H1 (cell line): ENCODE measurements around the gene RELN. TPM values are rescaled to one million over a fixed set of nuclear protein-coding genes. Genes with fewer than 3 reads are reported as not detected.

ENCODE experiments used
- CTCF ChIA-PET: fragments of 300-600 bp; sonication (Branson Sonifier 250); formaldehyde crosslinking; loops from one replicate; lab custom pipeline; 2021; ENCODE audit not compliant: partially characterized antibody; lab: Charles Lee
- POLR2A ChIA-PET: fragments of 300-600 bp; sonication (Branson Sonifier 250); formaldehyde crosslinking; loops from one replicate; lab custom pipeline; 2021; ENCODE audit warnings: inconsistent platforms; ENCODE audit not compliant: partially characterized antibody; lab: Charles Lee
- DNase-seq, 2 experiments: peaks; one replicate each; pipeline versions ENCODE4 v3.0.0 to v3.0.0-alpha.2; 2010 to 2022; ENCODE audit warnings: low spot score in 2 of 2, low read depth in 1 of 2, mixed read lengths in 1 of 2
- FAIRE-seq: peaks from 2 replicates; lab custom pipeline; 2011; peaks lifted over from hg19 to GRCh38; lab: Jason Lieb, UNC
- H2AFZ ChIP-seq: 2 replicates; pipeline ENCODE4 v1.8.1; 2012; ENCODE audit warnings: low read length, inconsistent platforms
- H2AK5ac ChIP-seq: 2 replicates; pipeline ENCODE4 v1.6.1; 2013; ENCODE audit warnings: low read depth, low read length
- H2BK120ac ChIP-seq: replicated peaks from 2 replicates; pipeline ENCODE3; 2013; ENCODE audit warnings: low read depth, low read length, inconsistent platforms
- H2BK12ac ChIP-seq: 2 replicates; pipeline ENCODE4 v1.6.1; 2013; ENCODE audit warnings: low read depth, low read length
- H2BK15ac ChIP-seq: 2 replicates; pipeline ENCODE4 v1.6.1; 2013; ENCODE audit warnings: low read length
- H2BK20ac ChIP-seq: 2 replicates; pipeline ENCODE4 v1.6.1; 2013; ENCODE audit warnings: low read length
- H2BK5ac ChIP-seq: 2 replicates; pipeline ENCODE4 v1.6.1; 2013; ENCODE audit warnings: low read depth, low read length
- H3K14ac ChIP-seq: 2 replicates; pipeline ENCODE4 v1.6.1; 2013; ENCODE audit warnings: inconsistent platforms; ENCODE audit not compliant: insufficient read length
- H3K18ac ChIP-seq: 2 replicates; pipeline ENCODE4 v1.6.1; 2013; ENCODE audit warnings: low read length; ENCODE audit errors: extremely low read depth
- H3K23ac ChIP-seq: 2 replicates; pipeline ENCODE4 v1.6.1; 2013; ENCODE audit warnings: inconsistent platforms; ENCODE audit not compliant: insufficient read length
- H3K23me2 ChIP-seq: 2 replicates; pipeline ENCODE4 v1.6.1; 2013; ENCODE audit warnings: low read depth, low read length
- H3K27ac ChIP-seq: 2 replicates; pipeline ENCODE4 v1.6.1; 2011; ENCODE audit warnings: low read depth, low read length, inconsistent platforms
- H3K27me3 ChIP-seq, 4 experiments: replicated peaks in 1 of 4; 1 replicate in 1 of 4; 2 replicates in 3 of 4; pipeline versions ENCODE4 v1.6.1 to v1.8.1; 2011 to 2013; ENCODE audit warnings: low read length in 3 of 4, mild to moderate bottlenecking in 3 of 4, inconsistent platforms in 2 of 4, mixed read lengths in 2 of 4, moderate library complexity in 1 of 4; ENCODE audit not compliant: control insufficient read depth in 3 of 4, insufficient read depth in 3 of 4; ENCODE audit errors: extremely low read depth in 1 of 4
- H3K36me3 ChIP-seq, 4 experiments: 2 replicates each; pipeline versions ENCODE4 v1.6.1 to v1.8.1; 2011 to 2013; ENCODE audit warnings: mild to moderate bottlenecking in 4 of 4, low read length in 3 of 4, moderate library complexity in 2 of 4, control low read depth in 1 of 4, inconsistent platforms in 1 of 4; ENCODE audit not compliant: insufficient read depth in 4 of 4, control insufficient read depth in 2 of 4
- H3K4ac ChIP-seq: replicated peaks from 2 replicates; pipeline ENCODE3; 2013; ENCODE audit warnings: low read length, low read depth, mixed read lengths, inconsistent platforms; ENCODE audit not compliant: insufficient read length
- H3K4me1 ChIP-seq, 4 experiments: replicated peaks in 1 of 4; 1 replicate in 1 of 4; 2 replicates in 3 of 4; pipeline versions ENCODE4 v1.6.1 to v1.8.1; 2011 to 2013; ENCODE audit warnings: low read length in 3 of 4, inconsistent platforms in 2 of 4, mixed read lengths in 1 of 4; ENCODE audit not compliant: insufficient read depth in 4 of 4, control insufficient read depth in 3 of 4
- H3K4me2 ChIP-seq, 2 experiments: 2 replicates each; pipeline versions ENCODE4 v1.6.1 to v1.8.1; 2011 to 2013; ENCODE audit warnings: low read depth in 2 of 2, low read length in 2 of 2, control low read depth in 1 of 2, inconsistent platforms in 1 of 2, mild to moderate bottlenecking in 1 of 2; ENCODE audit not compliant: insufficient read depth in 1 of 2
- H3K4me3 ChIP-seq, 4 experiments: fragments of 200-600, 300-600 bp in 1 of 4; sonication (generic), shearing (Covaris generic), sonication (Bioruptor Twin) in 1 of 4; 2 replicates each; pipeline versions ENCODE4 v1.5.1 to v1.8.1; 2011 to 2016; ENCODE audit warnings: low read length in 4 of 4, low read depth in 3 of 4, control low read depth in 2 of 4, inconsistent platforms in 2 of 4, mild to moderate bottlenecking in 2 of 4, mixed read lengths in 1 of 4, moderate library complexity in 1 of 4; ENCODE audit not compliant: insufficient read depth in 2 of 4; ENCODE audit errors: extremely low read depth in 1 of 4
- H3K56ac ChIP-seq: replicated peaks from 2 replicates; pipeline ENCODE3; 2013; ENCODE audit warnings: low read depth, mild to moderate bottlenecking, mixed read lengths, low read length, inconsistent platforms; ENCODE audit not compliant: insufficient read length
- H3K79me1 ChIP-seq: 2 replicates; pipeline ENCODE4 v1.6.1; 2013; ENCODE audit warnings: low read depth, low read length, control low read depth
- H3K79me2 ChIP-seq, 2 experiments: 2 replicates each; pipeline versions ENCODE4 v1.6.1 to v1.8.1; 2012 to 2013; ENCODE audit warnings: low read length in 2 of 2, mild to moderate bottlenecking in 2 of 2, inconsistent platforms in 1 of 2; ENCODE audit not compliant: insufficient read depth in 2 of 2, control insufficient read depth in 1 of 2
- H3K9ac ChIP-seq, 4 experiments: replicated peaks in 1 of 4; 1 replicate in 1 of 4; 2 replicates in 3 of 4; pipeline versions ENCODE4 v1.6.1 to v1.8.1; 2011 to 2013; ENCODE audit warnings: low read depth in 3 of 4, low read length in 3 of 4, control low read depth in 2 of 4, mild to moderate bottlenecking in 2 of 4, moderate library complexity in 2 of 4, inconsistent platforms in 1 of 4; ENCODE audit errors: extremely low read depth in 1 of 4
- H3K9me3 ChIP-seq, 2 experiments: 2 replicates each; pipeline versions ENCODE4 v1.6.1 to v1.8.1; 2012 to 2013; ENCODE audit warnings: mild to moderate bottlenecking in 2 of 2, moderate library complexity in 2 of 2, control low read depth in 1 of 2, inconsistent platforms in 1 of 2, low read depth in 1 of 2, low read length in 1 of 2, mixed read lengths in 1 of 2; ENCODE audit not compliant: insufficient read depth in 2 of 2
- H4K20me1 ChIP-seq, 2 experiments: replicated peaks in 1 of 2; 2 replicates each; pipeline versions ENCODE3 to v1.8.1; 2011 to 2013; ENCODE audit warnings: inconsistent platforms in 2 of 2, low read length in 2 of 2, mild to moderate bottlenecking in 1 of 2; ENCODE audit not compliant: insufficient read depth in 2 of 2, control insufficient read depth in 1 of 2
- H4K5ac ChIP-seq: 2 replicates; pipeline ENCODE4 v1.6.1; 2013; ENCODE audit warnings: low read length, low read depth, mixed read lengths, inconsistent platforms; ENCODE audit not compliant: insufficient read length
- H4K8ac ChIP-seq: 2 replicates; pipeline ENCODE4 v1.8.0; 2013; ENCODE audit warnings: mild to moderate bottlenecking, moderate library complexity, low read length, inconsistent platforms; ENCODE audit not compliant: insufficient read depth; ENCODE audit errors: extremely low read depth
- H4K91ac ChIP-seq: replicated peaks from 2 replicates; pipeline ENCODE3; 2013; ENCODE audit warnings: low read length, mixed read lengths, inconsistent platforms; ENCODE audit not compliant: insufficient read length
- CHD1 ChIP-seq: IDR thresholded peaks from 2 replicates; pipeline ENCODE4 v1.6.1; 2012; ENCODE audit warnings: low read depth, low read length, improper control_type of control experiment
- GABPA ChIP-seq: IDR thresholded peaks from 2 replicates; pipeline ENCODE4 v1.6.1; 2011; ENCODE audit warnings: mild to moderate bottlenecking, low read length, moderate library complexity, borderline replicate concordance; ENCODE audit not compliant: insufficient read depth
- RFX5 ChIP-seq: IDR thresholded peaks from 2 replicates; pipeline ENCODE4 v1.6.1; 2011; ENCODE audit warnings: low read depth, low read length, improper control_type of control experiment, borderline replicate concordance
- SRF ChIP-seq: IDR thresholded peaks from 2 replicates; pipeline ENCODE4 v1.6.1; 2011; ENCODE audit warnings: mild to moderate bottlenecking, low read depth, low read length, moderate library complexity
- WGBS, 2 experiments: shearing (Covaris generic) in 1 of 2; methylation state at CpG; one replicate each; pipeline versions ENCODE4 v1.1.6 to v1.1.7; 2013 to 2015; ENCODE audit warnings: low lambda C conversion rate in 2 of 2, mixed read lengths in 2 of 2, inconsistent platforms in 1 of 2, low coverage in 1 of 2, missing lambda C conversion rate in 1 of 2; ENCODE audit not compliant: insufficient replicate concordance in 2 of 2, insufficient coverage in 1 of 2, insufficient read length in 1 of 2; ENCODE audit errors: extremely low coverage in 1 of 2, missing lambda C conversion rate in 1 of 2; 5-methylcytosine and 5-hydroxymethylcytosine counted together
- polyA plus RNA-seq, 7 experiments: library from polyadenylated mRNA; depleted of rRNA in 3 of 7; stranded (reverse) in 5 of 7; unstranded in 2 of 7; fragments of >200 nt in 5 of 7; fragments of 200-250 nt in 2 of 7; gene quantifications; 1 replicate in 5 of 7; 2 replicates in 1 of 7; 4 replicates in 1 of 7; pipeline versions ENCODE4 v1.2.1 to v1.2.3, GENCODE V29; 2011 to 2013; ENCODE audit warnings: missing spikeins in 2 of 7, mixed read lengths in 2 of 7
- total RNA-seq: library from RNA; stranded (reverse); fragmentation: NEBNext Ultra II Directional; extraction: Animal tissue kit (Norgen Biotek cat#: 25700); gene quantifications from 2 replicates; pipeline ENCODE4 v1.2.1, GENCODE V29; 2021

The RELN gene
- total and polyA plus RNA-seq, 2 of the 8 experiments (the other 6 are each of a cell fraction or from before 2014, with no cell fraction given) = 0.03 to 0.07 TPM

GRCh38 chr7:103793614-103794013 lies 195.8 kb downstream of the RELN start:
- no peaks in the 10 kb centered on the region for H3K79me2 ChIP-seq
- no peaks in the 10 kb centered on the region for H3K36me3 ChIP-seq
- no peak overlapping the region for H2BK120ac ChIP-seq
- no peaks in the 10 kb centered on the region for H3K79me1 ChIP-seq
- H3K4me3 ChIP-seq = no peak overlapping the region
- no peak overlapping the region for H2BK5ac ChIP-seq
- no peaks in the 10 kb centered on the region for H3K27me3 ChIP-seq
- POLR2A ChIA-PET = no interaction called here
- H4K20me1 ChIP-seq = no peaks in the 10 kb centered on the region
- no peak overlapping the region for H3K4me2 ChIP-seq
- H4K8ac ChIP-seq = no peak overlapping the region
- no peak overlapping the region for H3K27ac ChIP-seq
- no peak overlapping the region for H3K18ac ChIP-seq
- no peak overlapping the region for H2BK12ac ChIP-seq
- no peak overlapping the region for H3K9ac ChIP-seq
- H3K23me2 ChIP-seq = no peaks in the 10 kb centered on the region
- H4K91ac ChIP-seq = no peak overlapping the region
- no peaks in the 10 kb centered on the region for H3K9me3 ChIP-seq
- no peak overlapping the region for H4K5ac ChIP-seq
- H2AFZ ChIP-seq = no peak overlapping the region
- H2BK20ac ChIP-seq = no peak overlapping the region
- no peak overlapping the region for H3K56ac ChIP-seq
- 88% methylated on average over 5 of the region's 5 CpGs; no CpG with 5 or more reads in 1 of the 2 experiments for WGBS, 2 experiments
- H3K23ac ChIP-seq = no peak overlapping the region
- H3K4me1 ChIP-seq = no peaks in the 10 kb centered on the region
- no peak for DNase-seq
- TF ChIP-seq GABPA = no peak
- no peak for TF ChIP-seq CHD1
- no peak for TF ChIP-seq RFX5
- no peak for TF ChIP-seq SRF
- TF ChIP-seq, all 59 proteins: peak for 0
- CTCF ChIA-PET = interaction anchor here (1.3 kb wide), 1 partner anchor 16 kb away, joined by 4 read pairs; no protein-coding TSS in a partner anchor
- no peak overlapping the region for H3K14ac ChIP-seq
- H2AK5ac ChIP-seq = no peak overlapping the region
- H3K4ac ChIP-seq = no peak overlapping the region
- no peak overlapping the region for H2BK15ac ChIP-seq
- no peak for FAIRE-seq
